HG02970 (cell line): Measurements from ENCODE around the gene MTCL1.
A peak's percentile ranks its signal among the peaks of the same experiment; 100 is the strongest.

Experiments
- ATAC-seq: cut with Tn5 transposase; IDR thresholded peaks from one replicate; pipeline ENCODE4 v1.9.1; 2021; ENCODE audit warnings: mild to moderate bottlenecking, moderate library complexity, moderate number of reproducible peaks; ENCODE audit not compliant: unreplicated experiment, low FRiP score

The MTCL1 gene

GRCh38 chr18:8705238-8705960 is at the start of gene MTCL1:
TSS of gene MTCL1 (plus strand) at chr18:8705556. CDS start at chr18:8705661, 105 bp downstream.
- peak; percentile 34 for ATAC-seq

- no peak for ATAC-seq
Observed at GRCh38 chr18:8656232-8656631, 49.1 kb upstream of the MTCL1 start.

DNA sequence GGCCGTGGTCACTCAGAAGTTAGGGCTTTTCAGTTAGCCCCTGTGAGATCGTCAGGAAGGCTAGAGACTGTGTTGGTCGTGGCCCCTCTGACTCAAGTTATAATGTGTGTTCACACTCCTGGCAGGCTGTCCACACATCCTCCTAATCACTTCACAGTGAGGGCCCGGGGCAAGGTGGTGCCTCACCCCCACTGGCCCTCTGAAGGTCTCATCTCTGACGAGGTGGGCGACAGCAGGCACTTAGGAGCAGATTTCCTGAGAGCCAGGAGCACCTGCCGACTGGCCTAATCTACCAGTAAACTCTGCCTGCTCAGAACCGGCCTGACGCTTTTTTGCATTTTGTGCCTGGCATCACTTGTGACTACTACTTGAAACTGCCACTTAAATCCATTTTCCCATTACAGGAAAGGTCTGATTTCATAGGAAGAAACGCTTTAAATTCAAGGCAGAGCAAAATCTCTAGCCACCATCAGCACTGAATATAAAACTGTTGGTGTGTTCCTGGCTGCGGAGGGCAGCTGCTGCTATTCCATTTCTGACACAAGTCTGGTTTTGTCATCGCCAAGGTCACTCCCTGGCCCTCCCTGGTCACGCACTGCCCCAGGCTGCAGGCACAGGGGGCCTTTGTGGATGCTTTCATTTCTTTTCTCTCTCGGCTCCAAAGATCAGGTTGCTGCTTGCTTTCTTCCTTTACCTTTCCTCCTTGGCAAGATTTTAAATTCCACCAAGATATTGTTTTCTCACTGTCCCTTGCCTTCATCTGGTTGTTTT is 48.1 kb upstream of the MTCL1 start:
- no peak for ATAC-seq

GRCh38 chr18:8657873-8658470 is 47.4 kb upstream of the MTCL1 start:
- no peak for ATAC-seq

- ATAC-seq: no peak
Observed at GRCh38 chr18:8658858-8659485, 46.4 kb upstream of the MTCL1 start.

GRCh38 chr18:8659609-8660242 is 45.6 kb upstream of the MTCL1 start:
- no peak for ATAC-seq

DNA sequence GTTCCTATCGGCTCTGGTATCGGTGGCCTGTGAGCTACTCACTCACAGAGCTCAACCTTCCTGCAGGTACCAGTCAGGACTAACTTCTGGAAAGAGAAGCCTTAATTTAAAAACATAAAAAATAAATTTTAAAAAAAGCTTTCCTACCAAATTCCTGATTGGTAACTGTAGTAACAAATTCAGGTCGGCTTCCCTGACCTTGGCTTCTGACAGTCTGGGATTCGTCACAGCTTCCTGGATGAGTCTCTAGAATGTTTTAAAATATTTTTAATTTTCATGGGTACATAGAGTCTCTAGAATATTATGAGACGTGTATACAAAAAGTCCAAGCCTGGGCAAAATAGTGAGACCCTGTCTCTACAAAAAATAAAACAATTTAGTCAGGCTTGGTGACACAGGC is 45.0 kb upstream of the MTCL1 start:
- ATAC-seq: no peak

DNA sequence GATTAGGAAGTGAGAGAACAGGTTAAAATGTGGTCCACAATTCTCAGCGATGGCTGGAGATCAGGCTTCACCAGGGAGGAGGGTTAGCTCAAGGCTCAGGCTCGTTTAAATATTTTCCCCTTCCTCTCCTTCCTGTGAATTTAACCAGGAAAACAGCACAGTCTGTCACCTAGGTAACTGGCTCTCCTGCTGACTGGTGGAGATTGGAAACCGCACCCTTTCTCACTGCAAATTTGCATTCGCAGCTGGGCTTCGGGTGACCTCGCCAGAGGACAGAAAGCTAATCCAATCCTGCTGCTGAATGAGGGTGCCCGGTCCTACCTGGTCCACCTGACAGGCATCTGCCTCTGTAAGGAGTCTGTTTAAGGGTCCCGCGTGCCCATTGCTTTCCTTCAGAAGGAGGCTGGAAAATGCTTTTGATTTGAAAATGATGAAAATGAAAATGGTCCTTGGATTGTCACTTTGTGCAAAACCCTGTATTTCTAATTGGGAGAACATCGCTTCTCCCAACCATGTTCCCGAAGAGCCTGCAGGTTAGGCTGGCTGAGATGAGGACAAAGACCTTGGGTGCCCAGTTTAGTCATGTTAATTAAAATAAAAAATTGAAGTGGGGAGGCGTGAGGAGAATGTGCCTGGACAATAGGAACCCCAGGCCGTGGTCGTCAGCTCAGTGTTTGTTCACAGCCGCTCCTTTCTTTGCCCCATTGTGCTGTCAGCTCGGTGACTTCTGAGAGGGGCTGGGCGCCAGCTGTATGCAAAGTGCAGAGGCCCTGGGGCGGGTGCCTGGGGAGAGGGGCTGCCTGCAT is 43.4 kb upstream of the MTCL1 start:
- no peak for ATAC-seq

GRCh38 chr18:8662560-8663255 is 42.6 kb upstream of the MTCL1 start:
- no peak for ATAC-seq

DNA sequence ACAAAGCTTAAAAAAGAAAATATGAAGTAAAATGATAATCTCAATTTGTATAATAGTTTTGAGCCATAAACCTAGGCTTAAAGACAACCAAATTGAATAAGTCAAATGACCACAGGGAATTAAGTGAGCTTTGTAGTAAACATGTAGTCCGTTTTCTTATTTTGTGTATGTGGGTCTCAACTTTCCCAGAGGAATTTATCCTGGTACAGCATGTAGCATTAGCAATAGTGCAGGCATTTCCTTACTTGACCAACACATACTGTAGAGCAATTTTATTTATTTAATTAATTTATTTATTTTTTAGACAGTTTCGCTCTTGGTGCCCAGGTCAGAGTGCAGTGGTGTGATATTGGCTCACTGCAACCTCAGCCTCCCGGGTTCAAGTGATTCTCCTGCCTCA is 37.5 kb upstream of the MTCL1 start:
- ATAC-seq: no peak

DNA sequence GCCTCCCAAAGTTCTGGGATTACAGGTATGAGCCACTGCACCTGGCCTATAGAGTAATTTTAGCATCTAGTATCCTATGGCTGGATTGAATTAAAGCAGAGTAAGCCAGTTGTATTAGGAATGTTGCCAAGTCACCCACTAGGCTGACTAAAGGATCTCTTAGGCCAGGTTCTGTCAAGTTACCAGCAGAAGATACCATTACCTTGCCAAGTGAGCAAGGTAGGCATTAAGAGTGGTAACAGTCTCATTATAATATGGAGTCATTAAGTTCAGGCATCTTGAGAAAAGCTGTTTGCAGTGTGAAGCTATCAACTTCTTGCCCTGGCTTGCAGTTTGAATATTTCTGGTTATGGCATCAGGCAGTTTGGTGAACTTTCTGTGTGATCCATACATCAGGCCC is 37.0 kb upstream of the MTCL1 start:
- ATAC-seq: no peak

GRCh38 chr18:8669571-8669970 is 35.8 kb upstream of the MTCL1 start:
- ATAC-seq: no peak

DNA sequence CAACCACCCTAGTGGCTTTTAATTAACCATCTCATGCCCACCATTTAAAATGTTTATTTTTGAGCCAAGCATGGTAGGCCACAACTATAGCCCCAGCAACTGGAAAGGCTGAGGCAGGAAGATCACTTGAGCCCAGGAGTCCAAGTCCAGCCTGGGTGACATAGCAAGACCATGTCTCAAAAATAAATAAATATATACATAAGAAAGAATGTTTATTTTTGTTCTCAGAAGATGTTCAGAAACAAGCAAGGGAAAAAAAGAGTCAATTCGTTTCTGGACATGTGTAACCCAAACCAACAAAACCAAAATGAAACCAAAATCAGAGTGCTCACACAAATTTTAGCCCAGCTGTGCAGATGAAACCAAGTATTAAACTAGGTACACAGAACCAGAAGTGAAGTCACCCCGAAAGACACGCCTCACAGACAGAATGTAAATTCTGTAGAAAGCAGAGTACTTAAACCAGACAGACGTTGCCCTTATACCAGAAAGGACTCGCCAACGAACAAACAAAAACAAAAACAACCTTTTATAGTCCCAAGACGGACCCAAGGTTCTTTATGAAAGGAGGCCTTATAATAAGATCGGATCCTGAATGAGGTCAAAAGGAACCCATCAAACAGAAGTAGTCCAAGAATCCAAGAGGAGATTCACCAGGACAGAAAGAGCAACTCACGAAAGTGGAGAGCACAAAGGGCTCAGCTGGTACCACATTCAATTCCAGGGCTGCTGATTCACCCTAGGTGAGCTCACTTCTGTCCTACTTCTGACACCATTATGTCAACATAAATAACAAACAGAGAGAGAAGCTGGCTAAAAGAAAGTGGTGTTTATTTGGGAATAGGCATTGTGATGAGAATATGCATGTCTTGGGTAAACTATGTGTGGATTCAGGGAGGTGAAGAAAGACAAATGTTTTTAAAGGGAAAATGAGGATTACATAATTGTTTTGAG is 31.8 kb upstream of the MTCL1 start:
- ATAC-seq: peak; percentile 80

GRCh38 chr18:8675057-8675456 is 30.3 kb upstream of the MTCL1 start:
- ATAC-seq: no peak

DNA sequence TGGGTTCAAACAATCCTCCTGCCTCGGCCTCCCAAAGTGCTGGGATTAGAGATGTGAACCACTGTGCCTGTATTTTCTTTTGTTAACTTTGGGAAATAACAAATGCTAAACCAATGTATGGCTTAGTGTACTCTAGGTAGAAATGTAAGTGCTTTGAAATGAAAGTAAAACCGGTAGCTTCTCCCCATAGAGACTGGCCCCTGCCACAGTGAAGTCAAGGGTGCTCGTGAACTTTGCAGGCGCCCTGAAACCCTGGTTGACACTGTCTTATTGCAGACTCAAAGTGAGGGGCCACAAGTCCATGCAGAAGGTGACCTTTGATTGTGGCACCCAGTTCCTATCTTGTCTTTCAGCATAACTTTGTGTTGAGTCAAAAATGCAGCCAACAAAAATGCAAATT is 24.2 kb upstream of the MTCL1 start:
- no peak for ATAC-seq

GRCh38 chr18:8684577-8684976 is 20.8 kb upstream of the MTCL1 start:
- no peak for ATAC-seq

DNA sequence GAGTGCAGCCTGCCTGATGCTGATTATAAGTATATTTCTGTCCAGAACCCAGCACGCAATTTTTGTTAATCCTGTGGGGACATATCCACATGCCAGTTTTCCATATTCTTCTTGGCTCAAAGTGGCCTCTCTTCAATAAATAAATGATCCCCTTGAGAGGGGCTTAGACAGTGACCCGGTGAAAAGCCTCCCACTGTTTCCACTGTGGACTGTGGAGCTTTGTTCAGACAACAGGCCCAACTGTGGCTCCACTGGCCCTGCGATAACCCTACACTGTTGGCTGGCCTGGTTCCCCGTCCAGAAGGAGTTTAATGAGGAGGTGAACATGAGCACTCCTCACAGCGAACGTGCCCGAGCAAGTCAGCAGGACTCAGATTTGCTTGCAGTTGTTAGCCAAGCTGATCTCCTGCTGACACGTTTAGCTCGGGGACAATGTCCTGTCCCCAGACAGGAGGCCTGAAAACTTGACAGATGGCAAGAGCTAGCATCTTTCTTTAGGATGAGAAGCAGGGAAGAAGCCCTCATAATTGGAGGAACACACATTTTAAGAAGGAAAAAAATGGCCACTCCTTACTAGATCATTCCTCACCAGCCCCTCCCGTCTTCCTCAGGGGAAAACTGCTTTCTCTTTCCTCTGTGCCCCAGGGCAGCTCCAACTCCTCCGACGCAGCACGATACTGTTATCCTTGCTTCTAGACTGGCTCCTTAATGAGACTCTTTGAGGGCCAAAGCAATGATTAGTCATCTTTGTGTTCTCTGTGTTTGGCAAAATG is 20.0 kb upstream of the MTCL1 start:
- no peak for ATAC-seq

DNA sequence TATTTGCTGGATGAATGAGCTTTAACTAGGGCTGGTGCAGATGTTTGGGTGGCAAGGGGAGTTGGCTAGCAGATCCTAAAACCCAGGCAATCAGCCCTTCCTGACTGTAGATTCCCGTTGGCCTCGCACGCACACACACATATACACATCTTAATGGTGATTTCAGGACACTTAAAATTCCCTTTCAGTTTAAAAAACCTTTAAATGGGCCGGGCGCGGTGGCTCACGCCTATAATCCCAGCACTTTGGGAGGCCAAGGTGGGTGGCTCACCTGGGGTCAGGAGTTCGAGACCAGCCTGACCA is 19.5 kb upstream of the MTCL1 start:
- no peak for ATAC-seq
